ENCODE data around the gene MED15. TPM values are rescaled to one million over a fixed set of nuclear protein-coding genes. Genes with fewer than 3 reads are reported as not detected.

Gene MED15
- polyA plus RNA-seq, 1 experiment: 42.7 TPM

GRCh38 chr22:20600137-20600673 lies 92.8 kb downstream of the MED15 start:
- Histone ChIP-seq H3K36me3 (ENCODE audit: control insufficient read depth, insufficient read depth, low read length) (no peaks in the 10 kb centered on the region), H3K27me3 (ENCODE audit: control insufficient read depth, insufficient read depth, low read length) (peaks cover 8% of the 10 kb centered on the region), H3K4me3 (ENCODE audit: low read depth, low read length) (no peak overlapping the region)
- ChIA-PET POLR2A (no interaction called here), CTCF (interaction anchor here (0.7 kb wide), 1 partner anchor 182 kb away, joined by 3 read pairs; no protein-coding TSS in a partner anchor)
- TF ChIP-seq CTCF (IDR thresholded peaks at IDR 0.05; ENCODE audit: insufficient read depth, low read depth, low read length): no peak
- no peak for DNase-seq (ENCODE audit: low read depth)

DNA sequence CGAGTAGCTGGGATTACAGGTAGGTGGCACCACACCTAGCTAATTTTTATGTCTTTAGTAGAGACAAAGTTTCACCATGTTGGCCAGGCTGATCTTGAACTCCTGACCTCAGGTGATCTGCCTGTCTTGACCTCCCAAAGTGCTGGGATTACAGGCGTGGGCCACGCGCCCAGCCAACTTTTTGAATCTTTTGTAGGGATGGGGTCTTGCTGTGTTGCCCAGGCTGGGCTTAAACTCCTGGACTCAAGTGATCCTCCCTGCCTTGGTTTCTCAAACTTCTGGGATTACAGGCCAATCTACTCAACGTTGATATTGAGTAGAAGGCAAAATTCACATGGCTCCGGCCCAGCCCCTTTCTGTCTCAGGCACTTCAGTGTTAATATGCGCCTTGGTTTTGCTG lies 93.9 kb downstream of the MED15 start:
- CTCF ChIA-PET: no interaction called here
- DNase-seq (ENCODE audit: low read depth): no peak
- Histone ChIP-seq H3K27me3 (ENCODE audit: control insufficient read depth, insufficient read depth, low read length) (peaks cover 8% of the 10 kb centered on the region), H3K4me3 (ENCODE audit: low read depth, low read length) (no peak overlapping the region), H3K36me3 (ENCODE audit: control insufficient read depth, insufficient read depth, low read length) (no peaks in the 10 kb centered on the region)
- no peak for TF ChIP-seq CTCF (IDR thresholded peaks at IDR 0.05; ENCODE audit: insufficient read depth, low read depth, low read length)
- POLR2A ChIA-PET: no interaction called here

DNA sequence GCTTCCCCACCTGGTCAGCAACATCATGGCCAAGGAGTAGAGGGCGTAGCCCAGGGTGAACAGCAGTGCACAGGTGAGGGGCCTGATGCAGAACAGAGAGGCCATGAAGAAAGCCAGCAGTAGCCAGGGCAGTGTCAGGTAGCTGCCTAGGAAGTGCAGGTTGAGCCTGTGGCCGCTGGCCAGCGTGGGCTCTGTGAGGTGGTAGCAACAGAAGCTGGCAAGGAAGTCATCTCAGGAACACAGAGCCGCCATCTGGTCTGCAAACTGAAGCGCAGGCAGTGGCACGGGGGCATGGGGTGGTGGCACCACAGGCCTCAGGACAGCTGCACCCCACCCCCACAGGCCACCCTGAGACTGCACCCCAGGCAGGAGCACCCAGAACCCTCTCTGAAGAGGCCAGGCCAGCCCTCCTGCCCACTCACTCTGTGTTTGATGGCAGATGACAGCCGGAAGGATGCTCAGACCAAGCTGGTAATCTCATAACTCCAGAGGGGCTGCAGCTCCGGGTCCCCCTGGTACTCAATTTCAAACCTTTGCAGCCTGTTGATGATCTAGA lies 95.3 kb downstream of the MED15 start:
- CTCF ChIA-PET: no interaction called here
- Histone ChIP-seq H3K36me3 (ENCODE audit: control insufficient read depth, insufficient read depth, low read length) (no peaks in the 10 kb centered on the region), H3K27me3 (ENCODE audit: control insufficient read depth, insufficient read depth, low read length) (peaks cover 14% of the 10 kb centered on the region), H3K4me3 (ENCODE audit: low read depth, low read length) (no peak overlapping the region)
- no peak for DNase-seq (ENCODE audit: low read depth)
- TF ChIP-seq CTCF (IDR thresholded peaks at IDR 0.05; ENCODE audit: insufficient read depth, low read depth, low read length): no peak
- POLR2A ChIA-PET: no interaction called here

DNA sequence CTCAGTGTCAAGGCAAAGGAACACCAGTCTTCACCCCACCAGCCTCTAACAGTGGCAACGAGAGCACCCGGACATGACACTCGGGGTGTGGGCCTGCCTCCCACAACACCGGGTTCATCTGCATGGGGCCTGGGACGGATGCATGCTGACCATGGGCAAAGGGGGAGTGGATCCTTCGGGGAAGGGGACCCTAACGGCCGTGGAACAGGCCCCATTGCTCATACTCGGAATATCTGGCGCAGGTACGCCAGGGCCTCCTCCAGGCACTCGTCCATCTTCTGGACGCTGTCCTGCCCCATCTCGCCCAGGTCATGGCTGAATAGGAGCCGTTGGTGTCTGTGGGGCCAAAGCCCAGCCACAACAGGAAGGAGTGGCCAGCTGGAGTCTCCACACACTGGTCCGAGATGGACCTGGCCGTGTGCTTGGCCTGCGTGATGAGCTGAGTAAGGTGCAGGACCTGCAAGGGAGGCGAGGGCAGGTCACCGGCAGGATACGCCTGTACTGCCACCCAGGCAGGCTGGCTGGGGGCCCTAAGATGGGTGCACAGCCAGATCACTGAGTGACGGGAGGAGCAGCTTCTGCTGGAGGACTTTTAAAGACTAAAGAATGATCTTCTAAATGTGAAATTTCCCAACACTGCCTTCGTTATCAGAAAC lies 96.8 kb downstream of the MED15 start:
- no peak overlapping the region for H3K4me3 ChIP-seq (ENCODE audit: low read depth, low read length)
- CTCF ChIA-PET: interaction anchor here (1.0 to 1.9 kb wide), 2 partner anchors 11 to 59 kb away, joined by 3 to 8 read pairs; no protein-coding TSS in a partner anchor
- no peaks in the 10 kb centered on the region for H3K36me3 ChIP-seq (ENCODE audit: control insufficient read depth, insufficient read depth, low read length)
- H3K27me3 ChIP-seq (ENCODE audit: control insufficient read depth, insufficient read depth, low read length): peaks cover 14% of the 10 kb centered on the region
- no peak for TF ChIP-seq CTCF (IDR thresholded peaks at IDR 0.05; ENCODE audit: insufficient read depth, low read depth, low read length)
- no peak for DNase-seq (ENCODE audit: low read depth)
- POLR2A ChIA-PET: no interaction called here

- TF ChIP-seq CTCF (IDR thresholded peaks at IDR 0.05; ENCODE audit: insufficient read depth, low read depth, low read length): no peak
- no peaks in the 10 kb centered on the region for H3K36me3 ChIP-seq (ENCODE audit: control insufficient read depth, insufficient read depth, low read length)
- CTCF ChIA-PET: interaction anchor here (1.8 to 2.4 kb wide), 3 partner anchors 10 to 40 kb away, joined by 4 to 8 read pairs (median 8); no protein-coding TSS in a partner anchor
- POLR2A ChIA-PET: no interaction called here
- H3K27me3 ChIP-seq (ENCODE audit: control insufficient read depth, insufficient read depth, low read length): peaks cover 14% of the 10 kb centered on the region
- no peak for DNase-seq (ENCODE audit: low read depth)
- H3K4me3 ChIP-seq (ENCODE audit: low read depth, low read length): no peak overlapping the region
Observed at GRCh38 chr22:20604776-20605221, 97.4 kb downstream of the MED15 start.
